ENCODE results near the gene FLT3.
"Not testable (repeated sequence)": the region's sequence is repeated elsewhere in the genome, so short reads cannot be mapped to it uniquely, and the experiment has no call there.

FLT3 gene

DNA sequence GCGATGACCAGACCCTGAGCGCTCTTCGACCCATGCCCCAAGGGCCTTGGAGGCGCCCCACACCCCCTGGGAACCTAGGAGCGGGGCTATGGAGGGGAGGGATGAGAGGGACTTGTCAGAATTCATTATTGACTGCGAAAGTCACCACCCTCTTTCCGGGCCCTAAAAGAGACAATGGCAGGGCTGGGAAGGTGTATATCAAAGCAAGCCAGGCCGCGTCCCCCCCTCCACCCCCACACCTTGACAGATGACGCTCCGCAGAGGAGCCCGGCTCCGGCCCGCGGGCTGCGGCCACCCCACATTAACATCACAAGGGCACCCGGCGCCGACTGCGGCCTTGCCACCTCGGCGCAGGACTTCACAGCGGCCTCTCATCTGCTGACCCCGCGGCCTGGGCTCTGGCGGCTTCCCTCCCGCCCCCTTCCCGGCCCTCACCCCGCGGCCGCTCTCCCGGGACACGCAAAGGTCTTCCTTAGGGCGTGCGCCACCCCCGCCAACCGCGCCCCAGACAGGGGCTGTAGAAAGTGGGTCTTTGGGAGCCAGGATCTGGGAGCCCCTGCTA is 133.7 kb downstream of the FLT3 start:
- TF ChIP-seq, protein P1, sequence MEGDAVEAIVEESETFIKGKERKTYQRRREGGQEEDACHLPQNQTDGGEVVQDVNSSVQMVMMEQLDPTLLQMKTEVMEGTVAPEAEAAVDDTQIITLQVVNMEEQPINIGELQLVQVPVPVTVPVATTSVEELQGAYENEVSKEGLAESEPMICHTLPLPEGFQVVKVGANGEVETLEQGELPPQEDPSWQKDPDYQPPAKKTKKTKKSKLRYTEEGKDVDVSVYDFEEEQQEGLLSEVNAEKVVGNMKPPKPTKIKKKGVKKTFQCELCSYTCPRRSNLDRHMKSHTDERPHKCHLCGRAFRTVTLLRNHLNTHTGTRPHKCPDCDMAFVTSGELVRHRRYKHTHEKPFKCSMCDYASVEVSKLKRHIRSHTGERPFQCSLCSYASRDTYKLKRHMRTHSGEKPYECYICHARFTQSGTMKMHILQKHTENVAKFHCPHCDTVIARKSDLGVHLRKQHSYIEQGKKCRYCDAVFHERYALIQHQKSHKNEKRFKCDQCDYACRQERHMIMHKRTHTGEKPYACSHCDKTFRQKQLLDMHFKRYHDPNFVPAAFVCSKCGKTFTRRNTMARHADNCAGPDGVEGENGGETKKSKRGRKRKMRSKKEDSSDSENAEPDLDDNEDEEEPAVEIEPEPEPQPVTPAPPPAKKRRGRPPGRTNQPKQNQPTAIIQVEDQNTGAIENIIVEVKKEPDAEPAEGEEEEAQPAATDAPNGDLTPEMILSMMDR (conservative IDR thresholded peaks at IDR 0.05; ENCODE audit: control insufficient read depth, insufficient read depth, low read depth, low read length), result no peak
- DNase-seq (ENCODE audit: low read depth), result no peak
- no peak overlapping the region for H3K4me3 ChIP-seq (ENCODE audit: control insufficient read depth, low read depth, low read length)

DNA sequence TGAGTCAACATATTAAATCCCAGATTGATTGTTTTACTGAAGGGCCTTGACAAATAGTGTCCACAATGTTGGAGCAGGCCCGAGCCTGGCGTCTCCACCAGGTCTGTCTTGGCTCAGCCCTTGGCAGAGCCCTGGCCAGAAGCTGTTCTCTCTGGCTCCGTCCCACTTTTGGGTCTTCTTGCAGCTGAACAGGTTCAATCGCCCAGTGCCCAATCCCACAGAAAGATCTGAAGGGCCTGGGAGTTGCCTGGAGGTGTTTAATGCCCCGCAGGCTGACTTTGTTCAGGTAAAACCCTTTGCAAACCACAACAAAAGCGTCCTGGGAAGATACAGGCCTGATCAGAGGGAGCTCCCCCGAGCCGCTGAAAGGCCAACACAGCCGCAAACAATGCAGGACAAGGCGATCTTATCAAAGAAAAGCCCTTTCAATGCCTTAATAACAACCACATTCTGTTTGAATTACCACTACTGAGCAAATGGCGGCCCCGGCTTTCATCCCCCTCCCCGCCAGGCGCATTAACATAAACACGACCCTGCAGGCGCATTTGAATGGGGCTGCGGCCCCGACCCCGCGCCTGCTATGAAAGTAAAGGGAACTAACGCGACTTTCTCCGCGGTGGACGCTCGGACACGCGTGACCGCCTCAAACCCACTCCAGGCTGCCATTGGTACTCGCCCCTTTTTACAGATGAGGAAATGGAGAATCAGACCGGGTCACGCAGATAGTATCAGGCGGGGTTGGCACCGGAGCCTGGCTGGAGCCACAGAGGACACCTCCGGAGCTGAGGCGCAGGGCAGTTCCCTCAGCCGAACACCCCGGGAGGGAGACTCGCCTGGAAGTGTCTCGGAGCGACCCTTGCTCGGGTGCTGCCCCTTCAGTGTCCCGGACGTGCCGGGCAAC is 134.4 kb downstream of the FLT3 start:
- DNase-seq (ENCODE audit: low read depth), result no peak
- TF ChIP-seq, protein P1 (conservative IDR thresholded peaks at IDR 0.05; ENCODE audit: control insufficient read depth, insufficient read depth, low read depth, low read length), result no peak
- H3K4me3 ChIP-seq (ENCODE audit: control insufficient read depth, low read depth, low read length), result no peak overlapping the region

DNA sequence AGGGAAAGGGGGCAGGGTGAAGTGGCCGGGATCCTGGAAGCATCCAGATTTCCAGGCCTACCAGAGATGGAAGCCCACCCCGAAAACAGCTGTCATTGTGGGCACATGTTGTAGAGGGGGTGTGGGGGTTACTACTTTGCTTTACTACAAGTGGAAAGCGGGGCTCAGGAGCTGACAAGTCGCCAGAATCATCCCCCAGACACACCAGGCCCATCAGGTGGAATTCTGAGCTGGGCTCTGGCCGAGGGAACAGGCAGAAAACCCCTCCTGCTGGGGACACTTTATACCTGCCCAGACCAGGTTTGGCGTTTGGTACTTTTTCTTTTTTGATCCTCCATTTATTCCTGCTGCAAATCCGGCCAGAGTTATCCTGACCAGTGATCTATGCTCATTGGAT is 135.0 kb downstream of the FLT3 start:
- no peak for DNase-seq (ENCODE audit: low read depth)
- TF ChIP-seq, protein P1 (conservative IDR thresholded peaks at IDR 0.05; ENCODE audit: control insufficient read depth, insufficient read depth, low read depth, low read length), result no peak
- no peak overlapping the region for H3K4me3 ChIP-seq (ENCODE audit: control insufficient read depth, low read depth, low read length)

DNA sequence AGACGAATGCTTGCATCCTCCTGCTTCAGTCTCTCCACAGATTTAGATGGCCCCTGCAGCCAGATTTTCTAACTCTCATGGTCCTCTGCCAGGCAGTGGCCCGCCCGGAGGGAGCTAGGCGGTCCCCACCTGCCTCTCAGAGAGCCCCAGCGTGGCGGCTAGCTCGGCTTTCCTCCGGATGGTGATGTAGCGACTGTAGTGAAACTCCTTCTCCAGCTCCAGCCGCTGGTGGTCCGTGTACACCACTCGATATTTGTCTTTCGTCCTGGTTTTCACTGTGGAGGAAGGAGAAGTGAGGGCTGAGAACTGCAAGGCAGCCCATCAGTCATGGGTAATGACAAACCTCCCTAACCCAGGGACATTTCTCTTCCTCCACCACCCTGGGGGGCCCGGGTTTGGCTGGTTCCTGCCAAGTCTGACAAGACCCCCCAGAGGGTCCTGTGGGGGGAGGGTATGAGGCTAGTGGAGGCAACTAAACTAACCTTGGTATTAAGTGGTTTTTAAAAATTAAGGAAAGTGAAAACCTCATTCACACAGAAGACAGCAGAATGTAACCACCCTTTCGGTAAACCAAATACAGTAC is 135.5 kb downstream of the FLT3 start:
- H3K4me3 ChIP-seq (ENCODE audit: control insufficient read depth, low read depth, low read length), result no peak overlapping the region
- TF ChIP-seq, protein P1 (conservative IDR thresholded peaks at IDR 0.05; ENCODE audit: control insufficient read depth, insufficient read depth, low read depth, low read length), result no peak
- no peak for DNase-seq (ENCODE audit: low read depth)

DNA sequence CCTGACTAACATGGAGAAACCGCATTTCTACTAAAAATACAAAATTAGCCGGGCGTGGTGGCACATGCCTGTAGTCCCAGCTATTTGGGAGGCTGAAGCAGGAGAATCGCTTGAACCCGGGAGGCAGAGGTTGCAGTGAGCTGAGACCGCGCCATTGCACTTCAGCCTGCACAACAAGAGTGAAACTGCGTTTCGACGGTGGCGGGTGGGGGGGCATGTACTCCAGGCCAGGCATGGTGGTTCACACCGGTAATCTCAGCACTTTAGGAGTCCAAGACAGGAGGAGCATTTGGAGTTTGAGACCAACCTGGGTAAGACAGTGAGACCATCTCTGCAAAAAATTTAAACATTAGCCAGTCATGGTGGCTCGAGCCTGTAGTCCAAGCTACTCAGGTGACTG is 136.2 kb downstream of the FLT3 start:
- H3K4me3 ChIP-seq (ENCODE audit: control insufficient read depth, low read depth, low read length); DNase-seq (ENCODE audit: low read depth): not testable (repeated sequence)

DNA sequence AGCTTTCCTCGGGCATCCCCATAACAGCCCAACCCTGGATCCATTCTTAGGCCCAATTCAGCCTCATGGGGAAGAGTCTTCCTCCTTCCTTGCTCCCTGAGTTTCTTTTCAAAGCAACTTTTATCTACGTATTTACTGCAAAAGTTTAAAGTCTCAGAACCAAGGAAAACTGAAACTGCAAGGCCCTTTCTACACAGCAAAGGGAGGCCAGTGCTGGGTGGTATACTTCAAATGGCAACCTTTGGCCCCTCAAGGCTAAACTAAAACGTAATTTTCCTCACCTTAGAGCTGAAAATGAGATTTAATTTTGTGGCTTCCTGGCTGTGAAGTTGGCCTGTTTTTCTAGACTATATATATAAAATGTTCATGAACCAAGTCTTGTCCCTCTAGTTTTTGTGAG is 136.9 kb downstream of the FLT3 start:
- TF ChIP-seq, protein P1 (conservative IDR thresholded peaks at IDR 0.05; ENCODE audit: control insufficient read depth, insufficient read depth, low read depth, low read length), result no peak
- no peak overlapping the region for H3K4me3 ChIP-seq (ENCODE audit: control insufficient read depth, low read depth, low read length)
- DNase-seq (ENCODE audit: low read depth), result no peak

DNA sequence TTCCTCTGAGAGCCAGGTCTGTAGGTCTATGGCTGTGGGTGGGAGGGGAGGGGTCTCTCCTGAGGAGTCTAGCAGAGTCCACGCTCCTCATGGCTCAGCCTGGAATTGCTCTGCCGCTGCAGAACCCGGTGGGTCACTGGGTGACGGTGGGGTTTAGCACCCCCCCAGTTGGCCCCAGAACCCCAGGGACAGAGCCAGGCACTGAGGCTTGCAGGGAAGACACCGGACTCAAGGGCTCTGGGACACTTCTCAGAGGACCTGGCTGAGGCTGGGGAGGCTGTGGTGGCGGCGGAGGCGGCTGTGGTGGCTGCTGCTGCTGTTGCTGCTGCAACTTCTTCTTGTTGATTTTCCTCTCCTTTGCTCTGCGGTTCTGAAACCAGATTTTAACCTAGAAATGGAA is 137.4 kb downstream of the FLT3 start:
- TF ChIP-seq, protein P1 (conservative IDR thresholded peaks at IDR 0.05; ENCODE audit: control insufficient read depth, insufficient read depth, low read depth, low read length), result no peak
- no peak overlapping the region for H3K4me3 ChIP-seq (ENCODE audit: control insufficient read depth, low read depth, low read length)
- no peak for DNase-seq (ENCODE audit: low read depth)
